AG09309 (cell line): Measurements from ENCODE around the gene FBP2.

Experiments used
- DNase-seq: peaks from one replicate; pipeline ENCODE4 v3.0.0-alpha.2; 2010; ENCODE audit warnings: low read depth
- H3K4me3 ChIP-seq: 2 replicates; pipeline ENCODE4 v1.5.1; 2011; ENCODE audit warnings: mild to moderate bottlenecking, low read depth, low read length, moderate library complexity; ENCODE audit not compliant: control insufficient read depth
- CTCF ChIP-seq: IDR thresholded peaks from 2 replicates; pipeline ENCODE4 v1.5.1; 2011; ENCODE audit warnings: mild to moderate bottlenecking, low read depth, low read length, inconsistent platforms; ENCODE audit not compliant: insufficient read depth, control insufficient read depth; ENCODE audit errors: missing control alignments

Gene FBP2

GRCh38 chr9:94632737-94633136 lies 39.1 kb upstream of the FBP2 start:
- TF ChIP-seq CTCF: no peak
- DNase-seq: no peak
- H3K4me3 ChIP-seq: no peak overlapping the region

GRCh38 chr9:94631599-94631998 lies 38.0 kb upstream of the FBP2 start:
- no peak for TF ChIP-seq CTCF
- DNase-seq: no peak
- no peak overlapping the region for H3K4me3 ChIP-seq

GRCh38 chr9:94630833-94631232 lies 37.2 kb upstream of the FBP2 start:
- no peak overlapping the region for H3K4me3 ChIP-seq
- DNase-seq: no peak
- no peak for TF ChIP-seq CTCF

- no peak for TF ChIP-seq CTCF
- no peak for DNase-seq
- no peak overlapping the region for H3K4me3 ChIP-seq
Measured at GRCh38 chr9:94630281-94630680, 36.7 kb upstream of the FBP2 start.

GRCh38 chr9:94627287-94627686 lies 33.7 kb upstream of the FBP2 start:
- DNase-seq: no peak
- TF ChIP-seq CTCF: no peak
- no peak overlapping the region for H3K4me3 ChIP-seq

GRCh38 chr9:94625835-94626234 lies 32.2 kb upstream of the FBP2 start:
- H3K4me3 ChIP-seq: no peak overlapping the region
- no peak for DNase-seq
- no peak for TF ChIP-seq CTCF

GRCh38 chr9:94624629-94625028 lies 31.0 kb upstream of the FBP2 start:
- no peak for TF ChIP-seq CTCF
- no peak for DNase-seq
- no peak overlapping the region for H3K4me3 ChIP-seq
